DND-41 (cell line): ENCODE measurements around the gene HOXB4.

Experiments
- ATAC-seq: fragments of 200-7000 bp; cut with Tn5 transposase; 3 replicates; pipeline ENCODE4 v1.9.1; 2021; ENCODE audit warnings: low read depth; ENCODE audit not compliant: insufficient read depth
- DNase-seq: peaks from one replicate; pipeline ENCODE4 v3.0.0-alpha.2; 2020
- H2AFZ ChIP-seq: 2 replicates; pipeline ENCODE4 v1.6.0; 2012; ENCODE audit warnings: low read depth, low read length
- H3K27ac ChIP-seq: 2 replicates; pipeline ENCODE4 v1.5.1; 2012; ENCODE audit warnings: low read length, inconsistent platforms
- H3K27me3 ChIP-seq: fragments of 200-600 bp; sonication (generic); 2 replicates; pipeline ENCODE4 v1.6.0; 2012; ENCODE audit warnings: low read length, mild to moderate bottlenecking, inconsistent platforms; ENCODE audit not compliant: insufficient read depth, poor library complexity
- H3K36me3 ChIP-seq: 2 replicates; pipeline ENCODE4 v1.5.1; 2012; ENCODE audit warnings: low read length, inconsistent platforms; ENCODE audit not compliant: insufficient read depth
- H3K4me1 ChIP-seq: 2 replicates; pipeline ENCODE4 v1.5.1; 2012; ENCODE audit warnings: mild to moderate bottlenecking, low read length; ENCODE audit not compliant: insufficient read depth
- H3K4me2 ChIP-seq: 2 replicates; pipeline ENCODE4 v1.6.0; 2012; ENCODE audit warnings: mild to moderate bottlenecking, moderate library complexity, low read length, inconsistent platforms; ENCODE audit not compliant: insufficient read depth
- H3K4me3 ChIP-seq, 2 experiments: fragments of 200-600 bp in 1 of 2; shearing (Covaris generic) in 1 of 2; 2 replicates each; pipeline ENCODE4 v1.5.1; 2012 to 2016; ENCODE audit warnings: inconsistent platforms in 2 of 2, low read length in 2 of 2, mild to moderate bottlenecking in 2 of 2, low read depth in 1 of 2, moderate library complexity in 1 of 2
- H3K79me2 ChIP-seq: 2 replicates; pipeline ENCODE4 v1.6.0; 2012; ENCODE audit warnings: low read length, inconsistent platforms; ENCODE audit not compliant: insufficient read depth
- H3K9ac ChIP-seq: 2 replicates; pipeline ENCODE4 v1.6.0; 2012; ENCODE audit warnings: low read depth, mild to moderate bottlenecking, inconsistent platforms, low read length, moderate library complexity
- H3K9me3 ChIP-seq: 2 replicates; pipeline ENCODE4 v1.5.1; 2012; ENCODE audit warnings: low read length, moderate library complexity, mild to moderate bottlenecking, inconsistent platforms; ENCODE audit not compliant: insufficient read depth, severe bottlenecking
- H4K20me1 ChIP-seq: 2 replicates; pipeline ENCODE4 v1.6.0; 2012; ENCODE audit warnings: low read length; ENCODE audit not compliant: insufficient read depth
- EZH2 ChIP-seq: IDR thresholded peaks from 3 replicates; pipeline ENCODE4 v1.6.1; 2012; ENCODE audit warnings: borderline replicate concordance, low read depth, mild to moderate bottlenecking, moderate library complexity, low read length, inconsistent platforms; ENCODE audit not compliant: severe bottlenecking
- TF ChIP-seq, protein P1 (sequence below): IDR thresholded peaks from 2 replicates; pipeline ENCODE4 v1.5.1; 2012; ENCODE audit warnings: borderline replicate concordance, low read length, moderate library complexity, mild to moderate bottlenecking; ENCODE audit not compliant: poor library complexity, severe bottlenecking; ENCODE audit errors: extremely low read depth

HOXB4 gene

GRCh38 chr17:48608494-48608834 is 30.3 kb upstream of the HOXB4 start:
- no peak overlapping the region for H2AFZ ChIP-seq
- no peak for DNase-seq
- peaks cover 13% of the 10 kb centered on the region for H3K27me3 ChIP-seq
- no peak overlapping the region for H3K9ac ChIP-seq
- no peaks in the 10 kb centered on the region for H4K20me1 ChIP-seq
- no peaks in the 10 kb centered on the region for H3K79me2 ChIP-seq
- H3K4me3 ChIP-seq, result no peak overlapping the region
- H3K9me3 ChIP-seq, result no peaks in the 10 kb centered on the region
- TF ChIP-seq, protein P1, sequence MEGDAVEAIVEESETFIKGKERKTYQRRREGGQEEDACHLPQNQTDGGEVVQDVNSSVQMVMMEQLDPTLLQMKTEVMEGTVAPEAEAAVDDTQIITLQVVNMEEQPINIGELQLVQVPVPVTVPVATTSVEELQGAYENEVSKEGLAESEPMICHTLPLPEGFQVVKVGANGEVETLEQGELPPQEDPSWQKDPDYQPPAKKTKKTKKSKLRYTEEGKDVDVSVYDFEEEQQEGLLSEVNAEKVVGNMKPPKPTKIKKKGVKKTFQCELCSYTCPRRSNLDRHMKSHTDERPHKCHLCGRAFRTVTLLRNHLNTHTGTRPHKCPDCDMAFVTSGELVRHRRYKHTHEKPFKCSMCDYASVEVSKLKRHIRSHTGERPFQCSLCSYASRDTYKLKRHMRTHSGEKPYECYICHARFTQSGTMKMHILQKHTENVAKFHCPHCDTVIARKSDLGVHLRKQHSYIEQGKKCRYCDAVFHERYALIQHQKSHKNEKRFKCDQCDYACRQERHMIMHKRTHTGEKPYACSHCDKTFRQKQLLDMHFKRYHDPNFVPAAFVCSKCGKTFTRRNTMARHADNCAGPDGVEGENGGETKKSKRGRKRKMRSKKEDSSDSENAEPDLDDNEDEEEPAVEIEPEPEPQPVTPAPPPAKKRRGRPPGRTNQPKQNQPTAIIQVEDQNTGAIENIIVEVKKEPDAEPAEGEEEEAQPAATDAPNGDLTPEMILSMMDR, result no peak
- no peak for TF ChIP-seq EZH2
- no peaks in the 10 kb centered on the region for H3K4me1 ChIP-seq
- H3K27ac ChIP-seq, result no peak overlapping the region
- no peaks in the 10 kb centered on the region for H3K36me3 ChIP-seq
- no peak for ATAC-seq
- no peak overlapping the region for H3K4me2 ChIP-seq

GRCh38 chr17:48606892-48607614 is 28.9 kb upstream of the HOXB4 start:
- H3K4me3 ChIP-seq, result no peak overlapping the region
- no peaks in the 10 kb centered on the region for H3K36me3 ChIP-seq
- ATAC-seq, result no peak
- H3K79me2 ChIP-seq, result no peaks in the 10 kb centered on the region
- no peaks in the 10 kb centered on the region for H4K20me1 ChIP-seq
- H2AFZ ChIP-seq, result no peak overlapping the region
- no peak for DNase-seq
- TF ChIP-seq EZH2, result no peak
- TF ChIP-seq, protein P1, result no peak
- no peaks in the 10 kb centered on the region for H3K9me3 ChIP-seq
- peaks cover 13% of the 10 kb centered on the region for H3K27me3 ChIP-seq
- H3K27ac ChIP-seq, result no peak overlapping the region
- no peaks in the 10 kb centered on the region for H3K4me1 ChIP-seq
- no peak overlapping the region for H3K4me2 ChIP-seq
- no peak overlapping the region for H3K9ac ChIP-seq

GRCh38 chr17:48605991-48606891 is 28.1 kb upstream of the HOXB4 start:
- H4K20me1 ChIP-seq, result no peaks in the 10 kb centered on the region
- DNase-seq (no peak), ATAC-seq (no peak)
- no peak overlapping the region for H3K9ac ChIP-seq
- no peaks in the 10 kb centered on the region for H3K36me3 ChIP-seq
- H3K9me3 ChIP-seq, result no peaks in the 10 kb centered on the region
- no peaks in the 10 kb centered on the region for H3K79me2 ChIP-seq
- no peak overlapping the region for H2AFZ ChIP-seq
- H3K27me3 ChIP-seq, result peaks cover 11% of the 10 kb centered on the region
- no peak overlapping the region for H3K4me3 ChIP-seq
- H3K27ac ChIP-seq, result no peak overlapping the region
- no peak overlapping the region for H3K4me2 ChIP-seq
- no peaks in the 10 kb centered on the region for H3K4me1 ChIP-seq
- TF ChIP-seq, protein P1, result no peak
- no peak for TF ChIP-seq EZH2
